Activated naive CD4-positive, alpha-beta T cell treated with anti-CD3 and anti-CD28 coated beads for 36 hours (primary cell): ENCODE results near the gene AASDH. TPM values are rescaled to one million over a fixed set of nuclear protein-coding genes. Genes with fewer than 3 reads are reported as not detected.

Source experiments
- CTCF ChIA-PET: fragments of 350-600 bp; sonication (Branson Sonifier 250); formaldehyde crosslinking; loops from one replicate; lab custom pipeline; 2021; ENCODE audit warnings: antibody characterized with exemption; lab: Charles Lee
- DNase-seq: peaks from one replicate; pipeline ENCODE4 v3.0.0-alpha.2; 2020
- H3K27ac Mint-ChIP-seq: one replicate; pipeline ENCODE4 v1.8.0; 2021; ENCODE audit warnings: mild to moderate bottlenecking, mixed read lengths
- H3K27me3 Mint-ChIP-seq: one replicate; pipeline ENCODE4 v1.8.0; 2021; ENCODE audit warnings: low read depth, mixed read lengths
- H3K36me3 Mint-ChIP-seq: one replicate; pipeline ENCODE4 v1.8.0; 2021; ENCODE audit warnings: low read depth, mixed read lengths
- H3K4me1 Mint-ChIP-seq: one replicate; pipeline ENCODE4 v1.8.0; 2021; ENCODE audit warnings: low read depth, mixed read lengths
- H3K4me3 Mint-ChIP-seq: one replicate; pipeline ENCODE4 v1.8.0; 2021; ENCODE audit warnings: mild to moderate bottlenecking, moderate library complexity, mixed read lengths
- H3K9me3 Mint-ChIP-seq: one replicate; pipeline ENCODE4 v1.8.0; 2021; ENCODE audit warnings: mixed read lengths
- intact Hi-C: fragments of 100-400 bp; cut with micrococcal nuclease; formaldehyde crosslinking; loops from one replicate; pipeline ENCODE4 v1.15.1; 2023
- total RNA-seq, 2 experiments: library from RNA; stranded (reverse); gene quantifications; one replicate each; pipeline ENCODE4 v1.2.3, GENCODE V29; 2021

AASDH gene
- total RNA-seq, 2 experiments from 2014 or later = 13.5 to 17.0 TPM

DNA sequence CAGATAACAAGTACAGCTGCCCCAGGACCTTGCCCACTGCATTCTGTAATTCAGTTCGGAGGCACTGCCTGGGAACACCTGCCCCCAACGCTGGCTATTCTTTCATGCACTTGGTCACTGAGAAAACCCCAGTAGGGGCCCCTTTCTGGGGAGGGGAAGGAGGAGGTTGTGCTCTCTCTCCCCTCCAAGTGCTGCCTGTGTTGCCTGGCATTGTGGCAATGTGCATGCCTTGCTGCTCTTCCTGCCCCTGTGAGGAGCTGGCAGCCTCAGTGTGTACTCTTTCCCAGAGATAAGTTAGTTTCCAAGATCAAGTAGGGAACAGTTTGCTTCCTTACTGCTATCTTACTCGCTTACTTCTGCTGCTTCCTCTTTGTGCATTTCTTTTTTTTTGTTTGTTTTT is 90.8 kb downstream of the AASDH start:
- Mint-ChIP-seq H3K36me3 (no peaks in the 10 kb centered on the region), H3K4me1 (peaks cover 13% of the 10 kb centered on the region), H3K27me3 (no peaks in the 10 kb centered on the region), H3K4me3 (no peak overlapping the region), H3K9me3 (peaks cover 7% of the 10 kb centered on the region), H3K27ac (no peak overlapping the region)
- intact Hi-C loops = no loop called here
- no peak for DNase-seq
- CTCF ChIA-PET = no interaction called here

DNA sequence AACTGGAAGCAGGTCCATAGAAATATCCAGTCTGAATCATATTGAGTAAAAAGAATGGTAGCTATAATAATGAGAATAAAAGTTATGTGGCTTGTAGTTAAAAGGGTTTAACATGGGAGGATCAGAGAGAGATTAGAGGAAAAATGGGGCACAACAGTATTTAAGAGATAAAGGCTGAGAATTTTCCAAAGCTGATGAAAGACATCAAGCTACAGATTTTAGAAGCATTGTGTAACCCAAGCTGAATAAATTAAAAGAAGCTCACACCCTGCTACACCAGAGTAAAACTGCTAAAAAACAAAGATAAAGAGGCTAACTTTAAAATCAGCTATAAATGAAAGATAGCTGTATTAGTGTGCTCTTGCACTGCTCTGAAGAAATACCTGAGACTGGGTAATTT is 94.2 kb downstream of the AASDH start:
- H3K9me3 Mint-ChIP-seq = peaks cover 7% of the 10 kb centered on the region
- CTCF ChIA-PET = interaction anchor here (0.8 kb wide), 1 partner anchor 10 kb away, joined by 3 read pairs; no protein-coding TSS in a partner anchor
- H3K36me3 Mint-ChIP-seq = no peaks in the 10 kb centered on the region
- H3K4me3 Mint-ChIP-seq = no peak overlapping the region
- DNase-seq = no peak
- no peak overlapping the region for H3K27ac Mint-ChIP-seq
- intact Hi-C loops = no loop called here
- H3K4me1 Mint-ChIP-seq = peaks cover 20% of the 10 kb centered on the region
- H3K27me3 Mint-ChIP-seq = no peaks in the 10 kb centered on the region

DNA sequence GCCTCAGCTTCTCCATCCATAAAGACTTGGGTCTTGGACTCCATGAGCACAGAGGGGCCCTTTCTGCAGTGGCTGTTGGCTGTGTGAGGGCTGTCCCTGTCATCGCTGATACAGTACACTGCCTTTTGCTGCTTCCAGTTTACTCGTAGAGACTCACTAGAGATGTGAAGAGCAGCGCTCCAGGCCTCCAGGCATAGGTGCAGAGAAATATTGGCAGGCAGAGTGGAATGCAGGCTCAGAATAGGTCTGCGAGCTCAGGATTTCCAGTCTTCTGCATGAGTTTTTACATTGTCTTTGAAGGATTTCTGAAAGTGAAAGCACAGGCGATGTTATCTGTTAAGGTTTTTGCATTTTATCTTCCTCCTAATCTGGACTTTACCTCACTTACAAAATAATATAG is 97.4 kb downstream of the AASDH start:
- DNase-seq = peak; percentile 13
- CTCF ChIA-PET = no interaction called here
- no peaks in the 10 kb centered on the region for H3K27me3 Mint-ChIP-seq
- intact Hi-C loops = no loop called here
- H3K4me3 Mint-ChIP-seq = peak overlapping the region; percentile 62
- H3K36me3 Mint-ChIP-seq = no peaks in the 10 kb centered on the region
- peaks cover 17% of the 10 kb centered on the region for H3K4me1 Mint-ChIP-seq
- H3K27ac Mint-ChIP-seq = no peak overlapping the region
- H3K9me3 Mint-ChIP-seq = peaks cover 7% of the 10 kb centered on the region

DNA sequence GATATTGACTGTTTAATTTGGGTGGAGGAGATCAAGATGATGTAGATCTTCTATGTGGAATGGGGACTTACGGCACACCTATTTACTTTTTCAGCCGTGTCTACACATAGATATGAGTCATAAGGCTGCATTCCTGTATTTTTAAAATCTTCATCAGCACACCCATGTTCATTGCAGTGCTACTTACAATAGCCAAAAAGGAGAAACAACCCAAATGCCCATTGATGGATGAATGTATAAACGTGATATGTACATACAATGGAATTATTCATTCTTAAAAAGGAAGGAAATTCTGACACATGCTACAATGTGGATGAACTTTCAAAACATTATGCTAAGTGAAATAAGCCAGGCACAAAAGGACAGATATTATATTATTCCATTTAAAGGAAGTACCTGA is 98.6 kb downstream of the AASDH start:
- Mint-ChIP-seq H3K27ac (no peak overlapping the region), H3K4me1 (peaks cover 17% of the 10 kb centered on the region), H3K36me3 (no peaks in the 10 kb centered on the region), H3K27me3 (no peaks in the 10 kb centered on the region), H3K9me3 (peaks cover 7% of the 10 kb centered on the region), H3K4me3 (no peak overlapping the region)
- CTCF ChIA-PET = no interaction called here
- no peak for DNase-seq
- intact Hi-C loops = no loop called here

Other genes with a start within 250 kb of the AASDH start
- 10 to 100 TPM; 35.2 to 40.6 TPM for gene PPAT, start 48.1 kb upstream of the AASDH start, total RNA-seq
- 100 to 1,000 TPM; 361 to 370 TPM for gene PAICS, start 48.8 kb upstream of the AASDH start, total RNA-seq
- 100 to 1,000 TPM; 200 to 212 TPM for gene SRP72, start 80.1 kb upstream of the AASDH start, total RNA-seq
- gene ARL9, start 118.3 kb upstream of the AASDH start, total RNA-seq = under 1 TPM; 0.21 to 0.27 TPM